DMS79 treated with DMSO at 0.1 percent for 48 hours (cell line): Measurements from ENCODE around the gene SLC7A1.

Source experiments
- DNase-seq: peaks from one replicate; lab custom pipeline; 2025; lab: John Stamatoyannopoulos, UW

SLC7A1 gene

DNA sequence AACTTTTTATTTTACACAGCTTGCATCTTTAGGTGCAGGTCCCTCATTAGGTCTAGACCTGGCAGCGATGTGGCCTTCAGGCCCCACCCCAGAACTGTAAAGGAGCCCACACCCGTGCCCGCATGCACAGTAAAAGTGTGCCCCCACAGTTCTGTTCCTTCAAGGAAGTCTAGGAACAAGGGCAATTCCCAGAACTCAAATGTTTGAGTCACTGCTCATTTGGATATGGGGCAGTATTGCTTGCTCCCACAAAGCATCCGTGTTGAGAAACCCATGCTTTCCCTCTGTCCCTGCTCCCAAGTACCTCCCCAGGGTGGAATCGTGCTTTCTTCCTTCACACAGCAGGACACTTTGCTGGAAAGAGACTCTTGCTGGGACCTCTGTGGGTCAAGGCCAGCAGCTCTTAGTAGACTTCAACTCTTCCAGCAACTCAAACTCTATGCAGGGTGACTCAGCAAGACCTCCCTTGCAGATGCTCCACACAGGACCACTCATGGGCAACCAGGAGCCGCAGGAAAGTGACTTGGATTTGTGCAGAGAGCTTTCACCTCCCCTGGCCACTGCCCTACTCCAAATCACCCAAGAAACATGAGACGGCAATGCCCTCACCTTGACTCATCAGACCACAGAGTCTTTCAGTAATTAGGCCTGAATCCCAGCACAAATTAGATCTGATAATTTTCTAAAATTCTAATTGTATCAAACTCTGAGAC is 12.3 kb downstream of the SLC7A1 start:
- DNase-seq: no peak

DNA sequence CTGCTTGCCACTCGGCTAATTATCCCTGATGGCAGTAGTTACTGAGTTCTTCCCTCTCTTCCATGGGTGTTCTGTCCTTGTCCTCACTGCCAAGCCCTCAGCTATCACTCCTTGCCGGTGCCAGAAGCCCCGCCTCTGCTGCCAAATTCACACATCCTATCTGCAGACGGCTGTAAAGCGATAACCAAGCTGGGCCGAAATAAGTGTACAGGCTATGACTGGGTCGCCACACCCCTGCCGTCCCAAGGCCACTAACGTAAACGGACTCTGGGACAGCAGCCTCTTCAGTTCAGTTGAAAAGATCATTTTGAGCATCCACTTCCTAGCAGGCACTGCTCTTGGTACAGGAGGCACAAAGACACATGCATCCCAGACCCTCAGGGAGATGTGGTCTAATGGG is 13.3 kb downstream of the SLC7A1 start:
- no peak for DNase-seq

DNA sequence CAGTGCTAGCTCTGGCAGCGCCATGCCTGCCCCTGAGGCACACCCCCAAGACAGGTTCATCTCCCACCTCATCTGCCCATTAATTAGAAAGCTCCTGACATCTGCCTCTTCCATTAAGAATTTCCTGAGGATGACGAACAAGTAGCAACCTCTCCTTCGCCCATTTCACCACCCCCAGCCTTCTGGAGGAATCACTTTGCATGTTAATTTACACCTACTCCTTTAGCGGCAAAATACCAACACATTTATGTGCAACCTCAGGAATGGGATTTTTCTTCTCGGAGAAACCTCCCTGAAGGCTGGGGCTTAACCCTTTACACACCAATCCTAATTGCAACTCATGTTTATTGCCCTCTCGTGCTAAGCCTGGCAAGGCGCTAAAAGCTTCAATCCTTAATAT is 13.8 kb downstream of the SLC7A1 start:
- no peak for DNase-seq

DNA sequence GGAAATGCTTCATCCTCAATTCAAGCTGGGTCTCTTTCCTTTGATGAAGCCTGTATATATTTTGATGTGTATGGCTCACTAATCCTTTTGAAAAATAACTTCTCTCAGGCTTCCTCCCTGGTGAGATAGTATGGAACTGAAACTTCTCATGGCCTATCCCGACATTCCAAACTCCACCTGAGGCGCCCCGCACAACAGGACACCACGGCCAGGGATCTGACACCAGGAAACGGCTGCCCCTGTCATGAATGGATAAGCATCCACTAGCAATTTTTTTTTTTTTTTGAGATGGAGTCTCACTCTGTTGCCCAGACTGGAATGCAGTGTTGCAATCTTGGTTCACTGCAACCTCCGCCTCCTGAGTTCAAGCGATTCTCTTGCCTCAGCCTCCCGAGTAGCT is 16.4 kb downstream of the SLC7A1 start:
- no peak for DNase-seq

DNA sequence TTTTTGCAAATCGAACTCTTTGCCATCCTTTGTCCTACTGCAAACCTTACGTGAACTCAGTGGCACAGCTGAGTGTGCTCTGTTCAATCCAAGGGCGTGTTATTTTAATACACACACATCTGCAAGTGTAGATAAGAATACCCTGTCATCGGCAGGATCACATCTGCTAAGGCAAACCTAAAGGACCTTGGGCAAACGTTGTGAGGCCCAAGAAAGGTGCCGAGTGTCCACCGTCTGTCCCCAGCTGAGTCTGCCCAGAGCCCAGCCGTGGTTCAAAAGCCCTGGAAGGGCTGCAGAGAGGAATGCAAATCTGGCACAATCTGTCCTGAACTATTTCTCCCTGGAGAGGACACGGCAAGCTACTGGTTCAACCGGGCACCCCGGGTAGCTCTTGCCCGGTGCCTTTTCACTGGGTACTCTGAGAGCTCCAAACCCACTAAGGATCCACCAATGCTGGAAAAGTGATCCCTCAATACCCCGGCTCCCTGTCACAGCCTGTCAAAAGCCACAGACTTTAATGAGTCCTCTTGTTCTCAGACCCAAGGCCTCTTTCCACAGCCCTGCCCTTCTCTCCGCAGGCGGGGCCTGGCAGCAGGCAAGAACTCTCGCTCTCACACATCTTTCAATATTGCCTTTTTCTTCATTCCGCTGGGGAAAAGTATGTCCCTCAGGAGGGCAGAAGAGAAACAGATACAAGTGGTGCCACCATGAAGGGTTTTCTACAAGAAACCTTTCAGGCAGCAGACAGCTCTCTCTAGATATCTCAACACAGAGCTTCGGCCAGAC is 17.0 kb downstream of the SLC7A1 start:
- DNase-seq: no peak

DNA sequence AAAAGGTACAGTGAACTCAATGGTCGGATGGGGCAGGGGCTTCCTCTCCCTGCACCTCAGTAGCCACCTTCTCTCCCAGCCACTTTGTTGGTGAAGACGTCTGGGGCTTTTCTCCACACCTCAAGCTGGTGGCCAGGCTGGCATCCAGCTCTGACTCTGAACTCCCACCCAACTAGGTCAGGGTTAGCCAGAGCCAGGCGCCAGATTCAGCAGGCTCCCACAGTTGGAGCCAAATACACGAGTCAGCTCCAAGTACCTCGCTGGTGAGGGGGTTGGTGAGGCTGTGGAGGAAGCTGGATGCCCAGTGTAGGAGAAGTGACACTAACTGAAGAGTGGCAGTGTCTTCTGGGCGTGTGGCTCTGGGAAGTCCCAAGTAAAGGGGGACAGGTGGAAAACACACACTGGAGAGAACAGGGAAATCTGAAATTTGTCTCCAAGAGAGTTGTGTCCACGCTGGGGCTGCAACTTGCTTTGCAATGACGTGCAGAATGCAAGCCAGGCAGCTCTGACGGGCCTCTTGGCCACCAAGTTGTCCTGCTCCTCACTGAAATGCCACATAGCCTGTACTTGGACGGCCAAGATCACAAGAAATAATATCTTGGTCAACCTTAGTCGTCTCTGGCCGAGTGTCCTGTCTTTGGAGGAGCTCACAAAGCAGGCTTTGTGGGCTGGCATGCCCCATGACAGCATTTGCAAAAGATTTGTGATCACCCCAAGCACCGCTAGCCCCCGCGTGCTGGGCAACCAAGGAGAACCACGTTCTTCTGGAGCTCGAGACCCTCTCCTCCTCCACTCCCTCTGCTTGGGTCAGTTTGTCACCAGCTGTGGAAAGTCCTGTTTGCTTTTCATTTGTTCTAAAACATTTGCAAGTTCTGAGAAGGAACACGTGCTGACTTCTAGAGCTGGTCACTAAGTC is 18.1 kb downstream of the SLC7A1 start:
- no peak for DNase-seq

DNA sequence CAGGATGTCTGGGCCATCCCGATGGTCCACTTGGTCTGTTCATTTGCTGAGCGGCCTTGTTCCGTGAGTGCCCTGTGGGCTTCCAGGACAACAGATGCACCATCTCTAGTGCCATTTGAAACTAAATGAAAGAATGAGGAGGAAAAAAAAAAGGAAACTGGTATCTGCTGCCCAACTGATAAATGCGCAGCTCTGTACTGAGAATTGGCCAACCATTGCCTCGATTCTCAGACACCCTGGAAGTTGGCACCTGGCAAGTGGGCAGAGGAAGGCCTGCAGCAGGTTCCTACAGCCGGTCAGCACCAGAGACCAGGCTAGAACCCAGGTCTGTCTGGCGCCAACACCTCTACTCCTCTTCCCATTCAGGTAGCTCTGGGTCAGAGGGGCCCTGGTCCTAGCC is 18.9 kb downstream of the SLC7A1 start:
- DNase-seq: no peak

DNA sequence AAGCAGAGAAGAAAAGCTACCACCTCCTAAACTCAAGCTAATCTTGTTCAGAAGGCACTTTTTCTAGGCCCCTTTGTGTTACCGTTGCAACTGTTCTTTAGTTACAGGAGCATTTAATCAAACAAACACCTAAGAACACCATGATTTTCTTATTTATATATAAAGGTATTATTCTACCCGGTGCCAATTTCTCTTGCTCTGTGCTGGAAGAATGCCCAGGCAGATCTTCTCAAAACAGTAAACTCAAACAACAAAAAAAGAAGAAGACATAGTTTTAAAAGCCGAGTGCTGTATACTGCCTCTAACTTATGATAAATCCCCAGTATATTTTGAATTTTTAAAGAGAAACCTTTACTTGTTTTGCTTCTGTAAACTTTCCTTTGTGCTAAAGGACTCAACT is 20.4 kb downstream of the SLC7A1 start:
- peak; percentile 4 for DNase-seq

DNA sequence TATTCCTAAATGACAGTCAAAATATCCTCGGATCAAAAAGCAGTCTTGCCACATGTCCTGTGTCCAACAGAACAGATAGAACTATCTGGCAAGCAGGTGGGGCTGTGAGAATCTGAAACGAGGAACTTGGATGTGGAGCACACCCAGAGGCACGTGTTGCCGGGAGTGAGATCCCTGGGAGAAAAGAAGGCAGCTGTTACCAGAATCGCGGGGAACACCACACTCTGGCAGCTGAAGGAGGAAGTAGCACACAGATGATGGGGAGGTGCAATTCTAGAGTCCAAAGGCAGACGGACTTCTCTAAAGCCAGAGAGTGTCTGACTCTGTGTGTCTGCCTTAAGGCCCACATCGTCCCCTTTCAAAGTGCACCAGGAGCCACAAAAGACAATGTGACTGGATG is 22.3 kb downstream of the SLC7A1 start:
- DNase-seq: no peak

DNA sequence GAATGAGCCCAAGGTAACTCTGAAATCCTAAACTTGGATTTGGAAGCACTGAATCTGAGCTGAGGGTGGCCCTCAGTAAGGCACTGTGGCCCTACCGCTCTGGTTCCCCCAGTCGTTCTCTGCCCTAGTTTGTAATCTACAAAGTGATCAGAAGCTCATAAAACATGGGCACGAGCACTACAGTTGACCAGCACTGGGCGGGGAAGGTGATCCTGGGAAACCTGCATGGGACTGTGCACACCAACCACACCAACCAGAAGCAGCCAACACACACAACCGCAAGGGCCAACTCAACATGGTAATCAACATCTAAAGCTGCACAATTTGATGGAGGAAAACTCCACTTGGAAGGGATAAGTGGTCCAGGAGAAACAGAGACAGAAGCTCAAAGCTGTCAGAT is 22.9 kb downstream of the SLC7A1 start:
- DNase-seq: no peak

DNA sequence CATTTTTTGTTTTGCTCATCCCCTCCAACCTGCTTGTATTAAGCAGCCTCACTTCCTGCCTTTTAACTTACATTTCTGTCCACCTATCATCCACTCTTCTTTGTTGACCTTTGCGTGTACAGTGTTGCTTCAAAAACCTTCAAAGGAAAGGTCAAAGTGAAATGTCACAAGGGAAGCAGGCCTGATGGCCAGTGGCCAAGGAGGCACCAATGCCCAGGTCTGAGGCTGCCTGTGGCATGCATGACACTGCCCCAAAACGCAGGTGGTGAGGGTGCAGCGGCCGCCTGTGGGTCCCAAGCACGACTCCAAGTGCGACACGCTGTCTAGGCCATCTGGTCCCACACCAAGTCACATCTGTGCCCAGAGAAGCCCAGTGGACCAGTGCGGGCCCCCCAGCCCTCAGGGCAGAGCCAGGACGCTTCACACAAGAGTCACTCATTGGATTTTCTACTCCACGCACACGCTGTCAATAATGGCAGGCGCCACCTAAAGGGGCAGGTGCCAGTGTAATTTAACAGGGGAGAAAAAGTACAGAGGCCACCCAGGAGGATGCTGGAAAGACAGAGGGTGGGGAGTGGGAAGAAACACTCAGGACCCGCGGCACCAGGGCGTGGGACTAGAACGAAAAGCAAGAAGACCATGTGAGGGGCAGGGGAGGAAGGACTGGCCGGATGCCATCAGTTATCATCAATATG is 23.5 kb downstream of the SLC7A1 start:
- DNase-seq: no peak

DNA sequence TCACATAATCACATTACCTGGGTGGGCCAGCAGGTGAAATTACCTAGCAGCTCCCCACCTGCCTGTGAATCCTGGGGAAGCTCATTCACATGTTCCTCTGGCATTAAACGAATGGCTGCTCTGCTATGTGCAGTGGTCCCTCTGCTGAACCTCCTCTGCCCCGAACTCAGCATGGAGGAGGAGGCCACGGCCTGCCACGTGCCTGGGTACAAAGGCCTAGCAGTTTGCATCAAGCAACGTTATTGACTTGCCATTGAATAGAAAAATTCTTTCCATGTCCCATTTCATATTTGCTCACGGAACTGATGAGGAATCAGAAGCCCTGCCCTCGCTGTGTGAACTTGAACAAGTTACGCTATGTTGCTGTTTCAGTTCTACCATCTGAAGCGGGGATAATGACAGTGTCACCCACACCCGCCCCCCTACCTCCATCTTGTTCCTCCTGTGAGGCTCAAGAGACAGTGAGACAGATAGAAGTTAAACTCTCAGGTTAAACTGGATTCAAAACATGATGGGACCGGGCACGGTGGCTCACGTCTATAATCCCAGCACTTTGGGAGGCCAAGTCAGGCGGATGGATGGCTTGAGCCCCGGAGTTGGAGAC is 25.3 kb downstream of the SLC7A1 start:
- DNase-seq: no peak

DNA sequence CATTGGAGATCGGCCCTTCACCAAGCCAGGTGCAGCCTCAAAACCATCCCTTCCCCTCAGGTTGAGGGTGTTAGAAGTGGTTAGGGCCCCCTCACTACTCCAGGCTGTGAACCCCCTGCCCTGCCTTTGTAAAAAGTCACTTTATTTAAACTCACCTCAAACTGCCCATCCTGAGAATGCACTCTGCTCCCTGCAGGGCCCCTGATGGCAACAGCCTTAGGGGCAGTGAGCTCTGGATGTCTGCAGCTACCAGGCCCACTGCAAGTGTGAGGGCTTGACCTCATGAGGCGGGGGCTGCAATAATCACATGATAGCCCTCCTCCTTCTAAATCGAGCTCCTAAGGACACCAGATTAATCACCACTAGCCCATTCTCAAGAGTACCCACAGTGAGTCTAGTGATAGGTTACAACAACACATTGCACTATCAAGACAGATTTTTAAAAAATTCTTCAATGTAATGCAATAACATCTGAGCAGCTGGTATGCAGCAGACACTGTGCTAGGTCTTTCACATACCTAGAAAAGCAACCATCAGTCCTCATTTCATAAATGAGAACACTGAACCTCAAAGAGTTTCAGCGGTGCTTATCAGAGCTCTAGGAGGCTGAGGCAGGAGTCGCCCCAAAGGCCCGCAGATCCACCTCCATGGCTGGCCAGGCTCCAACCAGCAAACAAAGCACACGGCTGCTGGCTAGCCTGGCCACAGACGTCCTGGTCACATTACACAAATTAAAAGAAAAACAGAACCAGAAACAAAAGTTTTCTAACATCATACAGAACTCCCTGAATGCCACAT is 26.0 kb downstream of the SLC7A1 start:
- DNase-seq: no peak

DNA sequence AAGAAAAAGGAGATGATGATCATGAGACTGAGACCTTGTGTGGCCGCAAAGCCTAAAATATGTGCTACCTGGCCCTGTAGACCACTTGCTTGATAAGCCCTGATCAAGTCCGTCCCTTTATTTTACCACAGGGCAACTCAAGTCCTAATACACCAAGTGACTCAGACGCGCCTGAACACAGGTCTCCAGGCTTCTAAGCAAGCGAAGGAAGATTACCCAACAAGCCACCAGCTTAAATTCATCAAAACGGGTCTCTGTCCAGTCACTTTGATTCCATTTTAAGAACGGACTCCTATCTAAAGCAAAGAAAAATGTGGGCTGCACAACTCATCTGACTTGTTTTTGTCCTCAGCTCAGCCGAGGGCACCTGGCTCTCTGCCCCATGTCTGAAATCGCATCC is 26.8 kb downstream of the SLC7A1 start:
- DNase-seq: no peak

DNA sequence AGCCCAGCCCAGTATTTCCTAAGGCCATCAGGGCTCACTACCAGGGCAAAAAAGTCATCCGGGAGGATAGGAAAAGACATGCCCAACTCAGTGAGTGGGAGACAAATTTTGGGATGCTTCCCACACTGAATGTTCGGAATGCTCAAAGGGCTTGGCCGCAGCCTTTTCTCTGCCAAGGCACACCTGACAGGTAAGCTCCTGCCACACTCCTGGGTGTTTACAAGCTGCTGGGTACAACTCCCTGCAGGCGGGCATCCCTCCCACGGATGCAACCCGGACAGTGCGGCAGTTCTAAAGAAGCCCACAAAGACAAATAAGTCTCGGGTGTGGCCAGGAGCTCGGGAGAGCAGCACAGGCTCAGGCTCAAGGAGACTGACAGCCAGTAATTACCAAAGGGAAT is 28.1 kb downstream of the SLC7A1 start:
- DNase-seq: no peak

DNA sequence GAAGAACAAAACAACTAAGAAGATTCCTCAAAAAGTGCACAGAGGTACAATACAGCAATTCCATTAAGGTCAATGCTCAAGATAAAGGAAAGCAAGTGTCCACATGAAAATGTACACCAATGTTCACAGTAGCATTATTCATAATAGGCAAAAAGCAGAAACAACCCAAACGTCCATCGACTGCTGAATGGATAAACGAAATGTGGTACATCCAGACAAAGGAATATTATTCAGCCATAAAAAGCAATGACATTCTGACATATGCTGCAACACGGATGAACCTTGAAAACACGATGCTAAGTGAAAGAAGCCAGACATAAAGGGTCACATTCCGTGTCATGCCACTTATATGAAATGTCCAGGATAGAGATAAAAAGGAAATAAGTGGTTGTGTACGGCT is 29.3 kb downstream of the SLC7A1 start:
- DNase-seq: no peak

DNA sequence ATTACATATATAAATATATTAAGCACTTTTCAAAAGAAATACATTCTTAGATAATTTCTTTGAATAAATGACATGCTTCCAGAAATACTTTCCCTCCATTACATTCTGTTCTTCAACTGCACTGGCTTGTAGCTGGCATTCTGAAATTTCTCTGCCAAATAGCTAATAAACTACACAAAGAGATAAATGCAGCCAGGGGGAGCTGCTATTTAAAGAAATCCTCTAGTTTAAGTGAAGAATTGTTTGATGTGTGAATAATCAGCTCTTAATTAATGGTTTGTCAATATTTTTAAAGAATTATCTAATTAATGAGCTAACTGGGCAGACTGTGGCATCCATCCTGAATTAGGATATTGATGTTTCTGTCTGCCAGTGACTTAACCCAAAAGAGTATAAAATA is 30.7 kb downstream of the SLC7A1 start:
- DNase-seq: no peak

DNA sequence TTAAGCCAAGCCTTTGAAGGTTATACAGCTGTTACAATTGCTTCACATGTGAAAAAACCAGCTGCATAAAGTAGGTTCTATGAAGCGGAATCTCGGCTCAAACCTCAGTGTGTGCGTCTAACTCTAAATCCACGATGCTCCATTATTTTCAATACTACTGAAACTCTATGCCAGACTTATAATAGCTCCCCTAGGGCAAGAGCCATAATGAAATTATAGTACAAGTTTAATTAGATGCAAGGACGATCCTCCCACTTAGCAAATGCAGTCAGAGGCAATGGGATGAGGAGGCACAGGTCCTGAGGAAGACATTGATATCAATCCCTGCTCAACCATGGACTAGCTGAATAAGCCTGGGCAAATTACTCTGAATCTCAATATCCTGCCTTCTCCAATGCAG is 31.1 kb downstream of the SLC7A1 start:
- DNase-seq: no peak

DNA sequence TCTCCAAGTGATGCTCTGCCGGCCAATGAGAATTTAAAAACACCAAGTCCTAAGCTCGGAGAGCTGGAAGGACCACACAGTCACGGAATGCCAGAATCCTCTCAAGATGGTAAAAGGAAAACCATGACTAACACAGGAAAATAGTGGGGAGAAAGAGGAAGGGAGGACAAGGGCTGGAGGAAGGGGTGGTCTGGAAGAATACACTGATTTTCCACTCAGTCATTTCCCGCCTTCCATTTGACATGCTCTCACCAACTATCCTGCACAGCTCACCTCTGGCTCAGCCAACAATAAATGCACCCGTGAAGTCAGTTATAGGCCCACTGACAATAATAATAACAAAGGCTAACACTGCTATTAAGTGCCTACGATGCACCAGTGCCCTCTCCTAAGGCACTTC is 31.5 kb downstream of the SLC7A1 start:
- DNase-seq: no peak

DNA sequence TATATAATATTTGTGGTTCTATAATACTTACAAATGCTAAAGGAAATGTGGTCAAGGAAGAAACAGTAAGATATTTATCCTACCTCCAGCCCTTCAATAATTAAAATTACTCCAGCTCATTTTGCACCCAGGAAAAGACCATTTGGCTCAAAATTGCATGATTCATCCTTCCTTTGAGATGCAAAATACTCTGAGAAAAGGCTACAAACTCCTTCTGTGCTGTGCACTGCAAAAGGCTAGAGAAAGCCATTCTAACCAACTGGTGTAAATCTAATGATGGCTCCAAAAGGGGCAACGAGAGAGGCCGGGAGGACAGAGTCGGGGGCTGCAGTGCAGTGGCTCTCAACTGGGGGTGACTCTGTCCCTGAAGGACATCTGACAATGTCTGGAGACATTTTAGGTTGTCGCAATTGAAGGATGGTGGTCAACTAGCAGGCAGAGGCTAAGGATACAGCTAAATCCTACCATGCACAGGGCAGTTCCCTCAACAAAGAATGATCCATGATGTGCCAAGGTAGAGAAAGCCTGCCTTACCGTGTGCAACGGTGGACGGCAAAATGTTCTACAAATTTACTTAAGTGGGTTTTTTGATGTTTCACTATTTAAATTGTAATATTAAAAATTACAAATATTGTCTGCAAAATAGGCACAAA is 32.6 kb downstream of the SLC7A1 start:
- no peak for DNase-seq
